Activated CD4-positive, alpha-beta memory T cell treated with anti-CD3 and anti-CD28 coated beads for 36 hours (primary cell): Measurements from ENCODE around the gene SCNN1G. TPM values are rescaled to one million over a fixed set of nuclear protein-coding genes. Genes with fewer than 3 reads are reported as not detected.

Experiments used
- CTCF ChIA-PET: fragments of 350-600 bp; sonication (Branson Sonifier 250); formaldehyde crosslinking; loops from one replicate; lab custom pipeline; 2021; ENCODE audit warnings: antibody characterized with exemption, inconsistent platforms; lab: Charles Lee
- POLR2A ChIA-PET: fragments of 350-600 bp; sonication (Branson Sonifier 250); formaldehyde crosslinking; loops from one replicate; lab custom pipeline; 2021; ENCODE audit warnings: antibody characterized with exemption; lab: Charles Lee
- DNase-seq: peaks from one replicate; pipeline ENCODE4 v3.0.0-alpha.2; 2020
- H3K27ac Mint-ChIP-seq: one replicate; pipeline ENCODE4 v1.8.0; 2021; ENCODE audit warnings: mixed read lengths
- H3K27me3 Mint-ChIP-seq: one replicate; pipeline ENCODE4 v1.8.0; 2021; ENCODE audit warnings: mixed read lengths
- H3K36me3 Mint-ChIP-seq: one replicate; pipeline ENCODE4 v1.8.0; 2021; ENCODE audit warnings: mixed read lengths
- H3K4me1 Mint-ChIP-seq: one replicate; pipeline ENCODE4 v1.8.0; 2021; ENCODE audit warnings: low read depth, mixed read lengths
- H3K4me3 Mint-ChIP-seq: one replicate; pipeline ENCODE4 v1.8.0; 2021; ENCODE audit warnings: mild to moderate bottlenecking, mixed read lengths
- H3K9me3 Mint-ChIP-seq: one replicate; pipeline ENCODE4 v1.8.0; 2021; ENCODE audit warnings: mixed read lengths
- intact Hi-C: fragments of 100-400 bp; cut with micrococcal nuclease; formaldehyde crosslinking; loops from one replicate; pipeline ENCODE4 v1.15.1; 2023
- total RNA-seq, 2 experiments: library from RNA; stranded (reverse); gene quantifications; one replicate each; pipeline ENCODE4 v1.2.3, GENCODE V29; 2021

Gene SCNN1G
- total RNA-seq, 2 experiments from 2014 or later: not detected

- POLR2A ChIA-PET: no interaction called here
- peaks cover 23% of the 10 kb centered on the region for H3K27me3 Mint-ChIP-seq
- intact Hi-C loops: no loop called here
These were observed 32.3 kb downstream of the SCNN1G start for GRCh38 chr16:23214796-23215195.

GRCh38 chr16:23215435-23215834 is 32.9 kb downstream of the SCNN1G start:
- Mint-ChIP-seq H3K27me3 (peaks cover 23% of the 10 kb centered on the region), H3K9me3 (no peaks in the 10 kb centered on the region), H3K4me3 (no peak overlapping the region), H3K36me3 (no peaks in the 10 kb centered on the region), H3K4me1 (no peaks in the 10 kb centered on the region), H3K27ac (no peak overlapping the region)
- no peak for DNase-seq
- intact Hi-C loops: no loop called here
- ChIA-PET POLR2A (no interaction called here), CTCF (no interaction called here)

More at GRCh38 chr16:23214796-23215195, 32.3 kb downstream of the SCNN1G start:
- Mint-ChIP-seq H3K9me3 (no peaks in the 10 kb centered on the region), H3K4me1 (no peaks in the 10 kb centered on the region), H3K4me3 (no peak overlapping the region), H3K27ac (no peak overlapping the region), H3K36me3 (no peaks in the 10 kb centered on the region)
- no peak for DNase-seq
- CTCF ChIA-PET: no interaction called here

GRCh38 chr16:23216658-23217246 is 34.2 kb downstream of the SCNN1G start:
- Mint-ChIP-seq H3K27ac (no peak overlapping the region), H3K27me3 (peaks cover 19% of the 10 kb centered on the region), H3K4me3 (no peak overlapping the region), H3K9me3 (no peaks in the 10 kb centered on the region), H3K4me1 (no peaks in the 10 kb centered on the region), H3K36me3 (no peaks in the 10 kb centered on the region)
- intact Hi-C loops: no loop called here
- no peak for DNase-seq
- ChIA-PET POLR2A (no interaction called here), CTCF (no interaction called here)

GRCh38 chr16:23217646-23218045 is 35.1 kb downstream of the SCNN1G start:
- Mint-ChIP-seq H3K9me3 (no peaks in the 10 kb centered on the region), H3K4me3 (no peak overlapping the region), H3K4me1 (no peaks in the 10 kb centered on the region), H3K36me3 (no peaks in the 10 kb centered on the region), H3K27me3 (peaks cover 17% of the 10 kb centered on the region), H3K27ac (no peak overlapping the region)
- POLR2A ChIA-PET: no interaction called here
- CTCF ChIA-PET: interaction anchor here (0.8 kb wide), 1 partner anchor 218 kb away, joined by 3 read pairs; no protein-coding TSS in a partner anchor
- intact Hi-C loops: no loop called here
- DNase-seq: no peak

GRCh38 chr16:23222929-23223328 is 40.4 kb downstream of the SCNN1G start:
- DNase-seq: no peak
- intact Hi-C loops: no loop called here
- no peak overlapping the region for H3K27ac Mint-ChIP-seq
- H3K36me3 Mint-ChIP-seq: no peaks in the 10 kb centered on the region
- ChIA-PET POLR2A (no interaction called here), CTCF (no interaction called here)
- H3K4me1 Mint-ChIP-seq: no peaks in the 10 kb centered on the region
- H3K9me3 Mint-ChIP-seq: no peaks in the 10 kb centered on the region
- H3K27me3 Mint-ChIP-seq: peaks cover 5% of the 10 kb centered on the region
- H3K4me3 Mint-ChIP-seq: no peak overlapping the region

- ChIA-PET CTCF (no interaction called here), POLR2A (no interaction called here)
- no peaks in the 10 kb centered on the region for H3K36me3 Mint-ChIP-seq
- intact Hi-C loops: no loop called here
- H3K4me3 Mint-ChIP-seq: no peak overlapping the region
- DNase-seq: no peak
- H3K27ac Mint-ChIP-seq: no peak overlapping the region
- no peaks in the 10 kb centered on the region for H3K9me3 Mint-ChIP-seq
- H3K27me3 Mint-ChIP-seq: peaks cover 6% of the 10 kb centered on the region
- H3K4me1 Mint-ChIP-seq: no peaks in the 10 kb centered on the region
These were observed 40.8 kb downstream of the SCNN1G start for GRCh38 chr16:23223368-23223767.

- DNase-seq: no peak
- H3K36me3 Mint-ChIP-seq: no peaks in the 10 kb centered on the region
- no peaks in the 10 kb centered on the region for H3K9me3 Mint-ChIP-seq
- no peaks in the 10 kb centered on the region for H3K4me1 Mint-ChIP-seq
- POLR2A ChIA-PET: no interaction called here
- no peak overlapping the region for H3K27ac Mint-ChIP-seq
- CTCF ChIA-PET: no interaction called here
- peaks cover 1% of the 10 kb centered on the region for H3K27me3 Mint-ChIP-seq
- no peak overlapping the region for H3K4me3 Mint-ChIP-seq
- intact Hi-C loops: no loop called here
These were observed 42.6 kb downstream of the SCNN1G start for GRCh38 chr16:23225109-23225508.

GRCh38 chr16:23225634-23226033 is 43.1 kb downstream of the SCNN1G start:
- POLR2A ChIA-PET: no interaction called here

GRCh38 chr16:23227529-23227928 is 45.0 kb downstream of the SCNN1G start:
- Mint-ChIP-seq H3K27me3 (peaks cover 1% of the 10 kb centered on the region), H3K9me3 (no peaks in the 10 kb centered on the region), H3K4me3 (no peak overlapping the region), H3K4me1 (no peaks in the 10 kb centered on the region), H3K36me3 (no peaks in the 10 kb centered on the region), H3K27ac (no peak overlapping the region)
- CTCF ChIA-PET: no interaction called here
- intact Hi-C loops: no loop called here
- POLR2A ChIA-PET: no interaction called here
- no peak for DNase-seq

More at GRCh38 chr16:23225634-23226033, 43.1 kb downstream of the SCNN1G start:
- Mint-ChIP-seq H3K4me3 (no peak overlapping the region), H3K9me3 (no peaks in the 10 kb centered on the region), H3K36me3 (no peaks in the 10 kb centered on the region), H3K4me1 (no peaks in the 10 kb centered on the region), H3K27me3 (peaks cover 1% of the 10 kb centered on the region), H3K27ac (no peak overlapping the region)
- CTCF ChIA-PET: no interaction called here
- intact Hi-C loops: no loop called here
- DNase-seq: no peak

- H3K4me1 Mint-ChIP-seq: no peaks in the 10 kb centered on the region
- H3K27ac Mint-ChIP-seq: no peak overlapping the region
- H3K27me3 Mint-ChIP-seq: peaks cover 4% of the 10 kb centered on the region
- H3K9me3 Mint-ChIP-seq: no peaks in the 10 kb centered on the region
- DNase-seq: no peak
- POLR2A ChIA-PET: no interaction called here
- CTCF ChIA-PET: no interaction called here
- intact Hi-C loops: no loop called here
- H3K4me3 Mint-ChIP-seq: no peak overlapping the region
- H3K36me3 Mint-ChIP-seq: no peaks in the 10 kb centered on the region
These were observed 47.2 kb downstream of the SCNN1G start for GRCh38 chr16:23229714-23230113.

GRCh38 chr16:23232806-23233205 is 50.3 kb downstream of the SCNN1G start:
- ChIA-PET CTCF (no interaction called here), POLR2A (no interaction called here)
- no peaks in the 10 kb centered on the region for H3K4me1 Mint-ChIP-seq
- no peak for DNase-seq
- H3K27me3 Mint-ChIP-seq: peaks cover 8% of the 10 kb centered on the region
- no peaks in the 10 kb centered on the region for H3K36me3 Mint-ChIP-seq
- intact Hi-C loops: no loop called here
- H3K4me3 Mint-ChIP-seq: no peak overlapping the region
- no peak overlapping the region for H3K27ac Mint-ChIP-seq
- no peaks in the 10 kb centered on the region for H3K9me3 Mint-ChIP-seq

- H3K9me3 Mint-ChIP-seq: no peaks in the 10 kb centered on the region
- H3K4me3 Mint-ChIP-seq: no peak overlapping the region
- H3K36me3 Mint-ChIP-seq: no peaks in the 10 kb centered on the region
- H3K27ac Mint-ChIP-seq: no peak overlapping the region
- H3K4me1 Mint-ChIP-seq: no peaks in the 10 kb centered on the region
- peaks cover 8% of the 10 kb centered on the region for H3K27me3 Mint-ChIP-seq
- ChIA-PET CTCF (no interaction called here), POLR2A (no interaction called here)
- intact Hi-C loops: no loop called here
- DNase-seq: no peak
These were observed 52.6 kb downstream of the SCNN1G start for GRCh38 chr16:23235176-23235575.

GRCh38 chr16:23236983-23237382 is 54.4 kb downstream of the SCNN1G start:
- ChIA-PET CTCF (no interaction called here), POLR2A (interaction anchor here (0.5 kb wide), 1 partner anchor 1062 kb away, joined by 3 read pairs; no protein-coding TSS in a partner anchor)
- H3K4me3 Mint-ChIP-seq: no peak overlapping the region
- no peak overlapping the region for H3K27ac Mint-ChIP-seq
- DNase-seq: no peak
- no peaks in the 10 kb centered on the region for H3K9me3 Mint-ChIP-seq
- no peaks in the 10 kb centered on the region for H3K4me1 Mint-ChIP-seq
- intact Hi-C loops: no loop called here
- H3K36me3 Mint-ChIP-seq: no peaks in the 10 kb centered on the region
- peaks cover 8% of the 10 kb centered on the region for H3K27me3 Mint-ChIP-seq
